DOHH2 (cell line): ENCODE measurements around the gene MSANTD4.

Experiments used
- H3F3A ChIP-seq: fragments of 200-600 bp; sonication (generic), shearing (Covaris generic); 2 replicates; pipeline ENCODE4 v1.6.0; 2016; ENCODE audit warnings: antibody characterized with exemption, mild to moderate bottlenecking; ENCODE audit not compliant: control insufficient read depth, insufficient read depth
- H3K27ac ChIP-seq: fragments of 200-600 bp; sonication (generic); 2 replicates; pipeline ENCODE4 v1.5.1; 2014; ENCODE audit warnings: low read depth, mild to moderate bottlenecking, low read length, moderate library complexity
- H3K27me3 ChIP-seq: fragments of 200-600 bp; sonication (generic); 2 replicates; pipeline ENCODE4 v1.6.1; 2014; ENCODE audit warnings: mild to moderate bottlenecking, low read length, mixed read lengths; ENCODE audit not compliant: control insufficient read depth
- H3K36me3 ChIP-seq: fragments of 200-600 bp; sonication (generic); 2 replicates; pipeline ENCODE4 v1.6.1; 2014; ENCODE audit warnings: mild to moderate bottlenecking, low read length, moderate library complexity, mixed read lengths; ENCODE audit not compliant: control insufficient read depth
- H3K4me1 ChIP-seq: fragments of 200-600 bp; sonication (generic); 2 replicates; pipeline ENCODE4 v1.6.1; 2014; ENCODE audit warnings: mild to moderate bottlenecking, low read length, mixed read lengths; ENCODE audit not compliant: control insufficient read depth
- H3K4me2 ChIP-seq: fragments of 200-600 bp; sonication (generic); 2 replicates; pipeline ENCODE4 v1.6.0; 2014; ENCODE audit warnings: mild to moderate bottlenecking, low read length, moderate library complexity
- H3K4me3 ChIP-seq: fragments of 200-600 bp; sonication (generic); 2 replicates; pipeline ENCODE4 v1.5.1; 2014; ENCODE audit warnings: mild to moderate bottlenecking, low read length, mixed read lengths
- H3K79me2 ChIP-seq: fragments of 200-600 bp; sonication (generic); 2 replicates; pipeline ENCODE4 v1.6.1; 2014; ENCODE audit warnings: mild to moderate bottlenecking, low read length, mixed read lengths; ENCODE audit not compliant: control insufficient read depth
- H3K9me2 ChIP-seq: fragments of 200-600 bp; sonication (generic); replicated peaks from 2 replicates; pipeline ENCODE4 v1.6.1; 2014; ENCODE audit warnings: mild to moderate bottlenecking, low read length, mixed read lengths; ENCODE audit not compliant: control insufficient read depth
- H3K9me3 ChIP-seq: fragments of 200-600 bp; sonication (generic); 2 replicates; pipeline ENCODE4 v1.6.1; 2014; ENCODE audit warnings: antibody characterized with exemption, low read length, mixed read lengths; ENCODE audit not compliant: control insufficient read depth, insufficient read depth
- H4K20me1 ChIP-seq: fragments of 200-600 bp; sonication (generic); 2 replicates; pipeline ENCODE4 v1.6.0; 2014; ENCODE audit warnings: low read depth, mild to moderate bottlenecking, antibody characterized with exemption, low read length, moderate library complexity; ENCODE audit not compliant: control insufficient read depth, insufficient read depth
- CTCF ChIP-seq: fragments of 200-600 bp; sonication (generic); IDR thresholded peaks from one replicate; pipeline ENCODE4 v1.5.1; 2014; ENCODE audit warnings: antibody characterized with exemption, mild to moderate bottlenecking, low read depth, low read length; ENCODE audit not compliant: poor library complexity, severe bottlenecking
- EZH2phosphoT487 ChIP-seq: fragments of 200-600 bp; sonication (generic); IDR thresholded peaks from 2 replicates; pipeline ENCODE4 v1.6.1; 2017; ENCODE audit warnings: borderline replicate concordance, mild to moderate bottlenecking, antibody characterized with exemption, low read length, moderate library complexity, mixed read lengths

The MSANTD4 gene

DNA sequence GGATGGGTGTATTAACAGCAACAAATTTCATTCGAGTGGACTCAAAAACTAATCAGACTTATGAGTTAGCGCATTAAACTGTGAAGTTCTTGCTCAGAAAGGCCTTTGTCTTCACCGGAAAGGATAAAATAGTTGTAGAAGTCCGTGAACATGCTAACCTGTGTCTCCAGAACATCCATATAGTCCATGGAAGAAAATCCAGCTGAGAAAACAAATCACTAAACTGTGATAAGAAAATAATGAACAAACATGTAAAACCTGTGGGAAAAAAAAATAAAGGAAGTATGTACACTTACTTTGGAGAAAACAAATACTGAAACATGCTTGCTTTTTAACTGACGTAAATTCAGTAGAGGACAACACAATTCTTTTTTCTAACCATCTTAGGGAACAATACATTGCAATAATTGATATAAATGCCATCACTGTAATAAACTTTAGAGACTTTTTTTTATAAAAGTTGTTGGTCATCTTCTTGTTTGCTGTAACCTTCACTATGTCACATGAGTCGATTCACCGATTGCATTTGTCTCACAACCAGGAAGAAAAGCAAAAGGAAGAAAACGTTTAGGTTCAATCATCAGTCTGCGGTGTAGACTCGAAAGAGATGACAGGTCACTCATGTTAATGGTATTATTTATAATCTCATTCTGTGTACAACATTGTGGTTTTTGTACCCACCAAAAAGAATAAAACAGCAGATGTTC is 41.9 kb downstream of the MSANTD4 start:
- Histone ChIP-seq H3K9me2 (no peaks in the 10 kb centered on the region), H3K9me3 (no peaks in the 10 kb centered on the region), H3K4me2 (no peak overlapping the region), H3K36me3 (no peaks in the 10 kb centered on the region), H3K79me2 (no peaks in the 10 kb centered on the region), H3K27me3 (peaks cover 6% of the 10 kb centered on the region; the same call in 1 of the 2 replicates), H3K4me3 (no peak overlapping the region), H3K27ac (no peak overlapping the region), H4K20me1 (no peaks in the 10 kb centered on the region), H3K4me1 (no peaks in the 10 kb centered on the region), H3F3A (no peaks in the 10 kb centered on the region)
- TF ChIP-seq CTCF, result no peak

DNA sequence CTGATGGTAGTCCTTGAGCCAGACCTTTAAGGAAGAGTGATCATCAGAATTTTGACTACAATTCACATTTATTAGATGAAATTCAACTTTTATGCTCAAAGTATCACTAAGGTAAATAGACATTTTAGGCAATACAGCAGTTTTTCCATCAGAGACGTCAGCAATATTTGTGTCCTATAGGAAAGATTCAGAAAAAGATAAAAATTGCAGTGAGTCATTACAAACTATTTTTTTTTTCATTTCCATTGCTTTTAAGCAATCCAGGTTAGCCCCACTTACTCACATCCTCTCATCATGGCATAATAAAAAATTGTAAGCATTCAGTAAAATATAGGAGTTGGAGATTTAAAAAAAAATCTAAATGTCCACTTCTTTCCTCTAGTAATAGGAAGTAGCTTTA is 46.9 kb downstream of the MSANTD4 start:
- Histone ChIP-seq H3K9me3 (no peaks in the 10 kb centered on the region), H3K36me3 (no peaks in the 10 kb centered on the region), H3K4me3 (no peak overlapping the region), H3K4me2 (no peak overlapping the region), H3K27ac (no peak overlapping the region), H3F3A (no peaks in the 10 kb centered on the region), H3K27me3 (peaks cover 8% of the 10 kb centered on the region; the same call in 1 of the 2 replicates), H3K9me2 (no peaks in the 10 kb centered on the region), H3K79me2 (no peaks in the 10 kb centered on the region), H3K4me1 (no peaks in the 10 kb centered on the region), H4K20me1 (no peaks in the 10 kb centered on the region)
- TF ChIP-seq EZH2phosphoT487 (no peak), CTCF (no peak)

GRCh38 chr11:105969756-105970155 is 52.3 kb downstream of the MSANTD4 start:
- Histone ChIP-seq H3F3A (no peaks in the 10 kb centered on the region), H3K27me3 (0 out of 2 replicates have a peak, but pooled peaks cover 3% of the 10 kb centered on the region), H3K9me3 (no peaks in the 10 kb centered on the region), H3K4me2 (no peak overlapping the region), H3K9me2 (no peaks in the 10 kb centered on the region), H3K27ac (no peak overlapping the region), H3K4me1 (no peaks in the 10 kb centered on the region), H3K36me3 (no peaks in the 10 kb centered on the region), H3K79me2 (no peaks in the 10 kb centered on the region), H4K20me1 (no peaks in the 10 kb centered on the region), H3K4me3 (no peak overlapping the region)
- TF ChIP-seq CTCF (no peak), EZH2phosphoT487 (no peak)
